Measurements from ENCODE around the gene PAAF1. TPM values are rescaled to one million over a fixed set of nuclear protein-coding genes. Genes with fewer than 3 reads are reported as not detected.
A peak's percentile ranks its signal among the peaks of the same experiment; 100 is the strongest.

The PAAF1 gene
- total RNA-seq, 2 donors from 2014 or later = 8.7 to 8.8 TPM

- H3K4me3 ChIP-seq = no peak overlapping the region
- peaks cover 16% of the 10 kb centered on the region for H3K36me3 ChIP-seq
- H3K27me3 ChIP-seq (replicated peaks; ENCODE audit: insufficient read depth) = no peaks in the 10 kb centered on the region
- no peak for ATAC-seq (ENCODE audit: insufficient number of reproducible peaks, low FRiP score, low read depth)
- no peaks in the 10 kb centered on the region for H3K4me1 ChIP-seq (ENCODE audit: control insufficient read depth in 1 of 2, low read depth in 2 of 2)
- no peak for DNase-seq (ENCODE audit: low spot score)
- TF ChIP-seq CTCF (IDR thresholded peaks at IDR 0.05) = no peak
- no peak overlapping the region for H3K27ac ChIP-seq
- H3K9me3 ChIP-seq = no peaks in the 10 kb centered on the region
Measured at GRCh38 chr11:73869332-73869949, 7.4 kb upstream of the PAAF1 start.

- no peak overlapping the region for H3K27ac ChIP-seq
- no peak overlapping the region for H3K4me3 ChIP-seq
- peaks cover 2% of the 10 kb centered on the region in 2 donors for H3K4me1 ChIP-seq (ENCODE audit: control insufficient read depth in 1 of 2, low read depth in 2 of 2)
- peaks cover 16% of the 10 kb centered on the region for H3K36me3 ChIP-seq
- DNase-seq (ENCODE audit: low spot score) (no peak), ATAC-seq (ENCODE audit: insufficient number of reproducible peaks, low FRiP score, low read depth) (no peak)
- H3K9me3 ChIP-seq = no peaks in the 10 kb centered on the region
- TF ChIP-seq CTCF (IDR thresholded peaks at IDR 0.05) = no peak
- H3K27me3 ChIP-seq (replicated peaks; ENCODE audit: insufficient read depth) = no peaks in the 10 kb centered on the region
Measured at GRCh38 chr11:73870261-73870660, 6.5 kb upstream of the PAAF1 start.

- Histone ChIP-seq H3K4me1 (ENCODE audit: control insufficient read depth in 1 of 2, low read depth in 2 of 2) (peaks cover 14 to 19% of the 10 kb centered on the region in 2 donors), H3K9me3 (no peaks in the 10 kb centered on the region), H3K4me3 (no peak overlapping the region), H3K36me3 (peaks cover 16% of the 10 kb centered on the region), H3K27ac (no peak overlapping the region), H3K27me3 (replicated peaks; ENCODE audit: insufficient read depth) (no peaks in the 10 kb centered on the region)
- no peak for DNase-seq (ENCODE audit: low spot score)
- no peak for TF ChIP-seq CTCF (IDR thresholded peaks at IDR 0.05)
- ATAC-seq (ENCODE audit: insufficient number of reproducible peaks, low FRiP score, low read depth) = no peak
Measured at GRCh38 chr11:73872749-73873357, 3.9 kb upstream of the PAAF1 start.

GRCh38 chr11:73875380-73875779 lies 1.4 kb upstream of the PAAF1 start:
- no peak overlapping the region for H3K27ac ChIP-seq
- H3K4me1 ChIP-seq (ENCODE audit: control insufficient read depth in 1 of 2, low read depth in 2 of 2) = peaks cover 14 to 21% of the 10 kb centered on the region in 2 donors
- no peaks in the 10 kb centered on the region for H3K27me3 ChIP-seq (replicated peaks; ENCODE audit: insufficient read depth)
- peaks cover 16% of the 10 kb centered on the region for H3K36me3 ChIP-seq
- ATAC-seq (ENCODE audit: insufficient number of reproducible peaks, low FRiP score, low read depth) (no peak), DNase-seq (ENCODE audit: low spot score) (no peak)
- TF ChIP-seq CTCF (IDR thresholded peaks at IDR 0.05) = no peak
- peak overlapping the region; percentile 75 for H3K4me3 ChIP-seq
- no peaks in the 10 kb centered on the region for H3K9me3 ChIP-seq

- no peak for TF ChIP-seq CTCF (IDR thresholded peaks at IDR 0.05)
- Histone ChIP-seq H3K27me3 (replicated peaks; ENCODE audit: insufficient read depth) (no peaks in the 10 kb centered on the region), H3K4me1 (ENCODE audit: control insufficient read depth in 1 of 2, low read depth in 2 of 2) (peaks cover 14 to 21% of the 10 kb centered on the region in 2 donors), H3K4me3 (peak overlapping the region; percentile 75), H3K9me3 (no peaks in the 10 kb centered on the region), H3K27ac (peak overlapping the region in 1 of 2 donors; percentile 60), H3K36me3 (peaks cover 16% of the 10 kb centered on the region)
- no peak for DNase-seq (ENCODE audit: low spot score)
- no peak for ATAC-seq (ENCODE audit: insufficient number of reproducible peaks, low FRiP score, low read depth)
Measured at GRCh38 chr11:73875840-73876239, 959 bp upstream of the PAAF1 start.

Data from thoracic aorta (tissue), 2 donors.